ENCODE data around the gene TEDC2.

Gene TEDC2

DNA sequence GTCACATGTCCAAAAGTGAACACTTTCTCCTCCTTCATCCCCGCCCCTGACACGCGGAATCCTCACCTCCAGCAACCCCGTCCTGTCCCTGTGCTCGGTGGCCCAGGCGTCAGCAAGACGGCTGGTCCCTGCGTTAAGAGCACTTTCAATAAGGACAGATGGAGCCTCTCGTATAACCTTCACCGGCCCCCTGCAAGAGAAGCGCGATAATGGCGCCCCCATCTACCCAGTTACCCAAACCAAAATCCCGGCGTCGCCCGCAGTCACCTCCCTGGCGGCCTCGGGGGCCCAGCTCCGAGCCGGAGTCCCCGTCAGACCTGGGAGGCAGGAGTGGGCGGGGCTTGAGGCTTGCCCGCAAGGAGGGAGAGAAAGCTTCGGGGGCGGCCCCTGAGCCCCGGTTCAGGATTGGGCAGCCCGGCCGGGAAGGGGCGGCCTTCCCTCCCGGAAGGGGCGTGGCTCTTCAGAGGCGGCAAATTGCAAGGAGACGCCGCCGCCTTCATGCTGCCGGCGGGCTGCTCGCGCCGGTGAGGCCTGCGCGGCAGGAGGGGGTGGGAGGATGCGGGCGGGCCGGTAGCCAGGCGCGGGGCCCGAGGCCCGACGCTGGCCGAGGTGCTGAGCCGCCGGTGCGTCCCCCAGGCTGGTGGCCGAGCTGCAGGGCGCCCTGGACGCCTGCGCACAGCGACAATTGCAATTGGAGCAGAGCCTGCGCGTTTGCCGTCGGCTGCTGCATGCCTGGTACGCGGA lies at the start of gene TEDC2:
TSS of gene TEDC2 (plus strand) at position 463 of the 744 bp plus-strand sequence. CDS start at position 499, 36 bp downstream.
- H3K27ac Mint-ChIP-seq, result peak within 1 kb of the TSS; percentile 63 to 91
- H3K9me3 Mint-ChIP-seq, result no peaks in the 10 kb centered on the region
- ATAC-seq, result peak; percentile 96
- H3K4me1 Mint-ChIP-seq, result peaks cover 30% of the 10 kb centered on the region
- no peaks in the 10 kb centered on the region for H3K27me3 Mint-ChIP-seq
- peak; percentile 97 for DNase-seq
- peak within 1 kb of the TSS; percentile 83 to 86 for H3K4me3 Mint-ChIP-seq

DNA sequence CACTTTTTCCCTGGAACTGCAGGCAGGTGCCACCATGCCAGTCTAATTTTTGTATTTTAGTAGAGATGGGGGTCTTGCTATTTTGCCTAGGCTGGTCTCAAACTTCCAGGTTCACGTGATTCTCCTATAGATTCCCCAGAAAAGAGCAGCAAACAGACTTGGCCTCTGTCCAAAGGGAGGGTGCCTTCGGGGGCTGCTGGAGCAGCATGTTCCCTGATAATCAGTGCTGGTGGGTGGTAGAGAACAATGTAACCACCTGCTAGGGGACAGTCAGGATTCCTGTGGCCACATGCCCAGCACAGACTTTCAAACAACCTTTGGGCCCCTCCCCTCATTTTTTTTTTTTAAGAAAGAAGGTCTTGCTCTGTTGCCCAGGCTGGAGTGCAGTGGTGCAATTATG lies 44.8 kb upstream of the TEDC2 start:
- Mint-ChIP-seq H3K4me1 (no peaks in the 10 kb centered on the region), H3K4me3 (no peak overlapping the region), H3K9me3 (no peaks in the 10 kb centered on the region), H3K27me3 (peaks cover 19% of the 10 kb centered on the region), H3K27ac (no peak overlapping the region)
- no peak for ATAC-seq
- no peak for DNase-seq

GRCh38 chr16:2420035-2420434 lies 39.9 kb upstream of the TEDC2 start:
- no peak for DNase-seq
- Mint-ChIP-seq H3K4me3 (no peak overlapping the region), H3K27me3 (peaks cover 1% of the 10 kb centered on the region), H3K9me3 (no peaks in the 10 kb centered on the region), H3K27ac (no peak overlapping the region), H3K4me1 (peaks cover 5% of the 10 kb centered on the region)
- no peak for ATAC-seq

DNA sequence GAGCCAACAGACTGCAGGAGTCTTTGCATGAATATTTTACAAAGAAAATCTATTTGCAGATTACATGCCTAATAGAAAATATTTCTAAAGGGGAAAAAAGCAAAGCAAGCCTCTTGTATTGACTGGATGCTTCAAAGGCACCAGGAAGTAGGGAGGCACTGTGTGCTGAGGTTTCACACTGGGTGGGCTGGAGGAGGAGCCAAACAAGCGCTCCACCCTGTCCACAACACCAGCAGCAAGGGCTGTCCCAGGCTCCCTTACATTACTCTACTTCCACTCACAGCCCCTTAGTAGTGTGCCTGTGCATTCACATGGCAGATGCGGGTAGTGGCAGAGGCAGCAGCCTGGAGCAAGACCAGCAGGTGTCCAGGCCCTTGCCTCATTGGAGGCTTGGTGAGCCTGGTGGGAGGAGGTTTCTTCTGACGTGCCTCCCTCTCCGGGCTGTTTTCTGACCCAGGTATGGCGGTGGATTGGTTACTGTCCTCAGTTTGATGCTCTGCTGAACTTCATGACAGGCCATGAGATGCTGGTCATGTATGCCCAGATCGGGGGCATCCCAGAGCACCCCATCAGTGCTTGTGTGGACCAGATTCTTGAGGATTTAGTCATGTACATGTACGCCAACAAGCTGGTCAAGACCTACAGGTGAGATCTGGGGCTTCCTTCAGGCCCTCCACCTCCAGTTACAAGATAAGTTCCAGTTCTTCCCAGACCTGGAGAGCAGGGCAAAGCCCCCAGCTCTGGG lies 37.6 kb upstream of the TEDC2 start:
- H3K27me3 Mint-ChIP-seq, result peaks cover 2% of the 10 kb centered on the region
- H3K9me3 Mint-ChIP-seq, result no peaks in the 10 kb centered on the region
- peaks cover 8% of the 10 kb centered on the region for H3K4me1 Mint-ChIP-seq
- H3K27ac Mint-ChIP-seq, result no peak overlapping the region
- H3K4me3 Mint-ChIP-seq, result no peak overlapping the region
- DNase-seq (no peak), ATAC-seq (no peak)

- H3K27ac Mint-ChIP-seq, result no peak overlapping the region
- ATAC-seq, result no peak
- peaks cover 22% of the 10 kb centered on the region for H3K4me1 Mint-ChIP-seq
- H3K9me3 Mint-ChIP-seq, result no peaks in the 10 kb centered on the region
- H3K27me3 Mint-ChIP-seq, result peaks cover 7% of the 10 kb centered on the region
- no peak overlapping the region for H3K4me3 Mint-ChIP-seq
- DNase-seq, result no peak
Observed at GRCh38 chr16:2424061-2425007, 35.6 kb upstream of the TEDC2 start.

GRCh38 chr16:2425008-2425518 lies 34.8 kb upstream of the TEDC2 start:
- H3K27me3 Mint-ChIP-seq, result peaks cover 7% of the 10 kb centered on the region
- no peak for ATAC-seq
- no peaks in the 10 kb centered on the region for H3K9me3 Mint-ChIP-seq
- H3K4me1 Mint-ChIP-seq, result peaks cover 26% of the 10 kb centered on the region
- no peak overlapping the region for H3K4me3 Mint-ChIP-seq
- H3K27ac Mint-ChIP-seq, result no peak overlapping the region
- no peak for DNase-seq

DNA sequence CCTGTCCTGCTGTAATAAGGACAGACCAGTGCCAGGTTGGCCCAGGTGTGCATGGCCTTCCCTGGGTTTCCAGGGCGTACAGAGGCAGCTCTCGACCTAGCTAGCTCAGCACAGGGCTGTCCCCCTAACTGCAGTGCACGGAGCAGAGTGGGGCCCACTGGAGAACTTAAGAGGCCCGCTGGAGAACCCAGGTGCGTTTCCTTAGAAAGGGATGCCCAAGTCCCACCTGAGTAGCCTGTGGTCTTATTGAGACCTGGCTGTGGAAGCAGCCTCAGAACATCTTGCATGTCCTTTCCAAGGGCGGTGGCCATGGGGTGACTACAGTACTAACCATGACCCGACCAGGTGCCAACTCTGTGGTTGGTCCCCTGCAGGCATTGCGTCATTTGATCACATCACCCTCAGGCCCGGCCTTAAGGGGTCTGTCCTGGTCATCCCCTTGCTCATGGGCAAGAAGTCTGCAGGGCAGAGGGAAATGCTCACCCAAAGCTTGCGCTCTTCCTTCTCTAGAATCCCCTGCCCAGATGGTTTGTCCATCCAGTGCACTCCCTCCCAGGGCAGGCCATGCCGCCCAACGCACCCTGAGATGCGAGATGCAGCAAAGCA lies 34.0 kb upstream of the TEDC2 start:
- Mint-ChIP-seq H3K4me3 (no peak overlapping the region), H3K4me1 (peaks cover 35% of the 10 kb centered on the region), H3K9me3 (no peaks in the 10 kb centered on the region), H3K27ac (no peak overlapping the region), H3K27me3 (peaks cover 7% of the 10 kb centered on the region)
- ATAC-seq (no peak), DNase-seq (no peak)

DNA sequence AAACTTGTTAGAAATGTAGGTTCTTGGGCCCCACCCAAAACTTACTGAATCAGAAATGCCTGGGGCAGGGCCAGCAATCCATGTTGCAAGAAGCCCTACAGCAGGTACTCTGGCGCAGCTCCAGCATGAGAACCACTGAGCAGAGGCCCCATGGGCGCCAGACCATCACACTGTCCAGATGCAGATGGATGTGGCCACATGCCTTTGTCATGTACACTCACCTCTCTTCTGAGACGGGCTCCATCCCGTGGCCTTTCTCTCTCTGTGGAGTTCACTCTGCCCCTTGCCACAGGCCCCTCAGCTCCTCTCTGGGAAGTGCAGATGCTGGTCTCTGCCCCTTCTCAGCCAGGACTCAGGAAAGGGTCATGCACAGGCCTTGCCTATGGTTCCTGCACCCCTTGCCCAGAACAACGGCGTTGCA lies 33.0 kb upstream of the TEDC2 start:
- peaks cover 7% of the 10 kb centered on the region for H3K27me3 Mint-ChIP-seq
- H3K4me1 Mint-ChIP-seq, result peaks cover 37% of the 10 kb centered on the region
- ATAC-seq (no peak), DNase-seq (no peak)
- no peaks in the 10 kb centered on the region for H3K9me3 Mint-ChIP-seq
- peak overlapping the region in 1 of 2 donors; percentile 97 for H3K4me3 Mint-ChIP-seq
- H3K27ac Mint-ChIP-seq, result no peak overlapping the region

- H3K4me1 Mint-ChIP-seq, result peaks cover 37% of the 10 kb centered on the region
- no peak for ATAC-seq
- no peak overlapping the region for H3K27ac Mint-ChIP-seq
- H3K4me3 Mint-ChIP-seq, result peak overlapping the region; percentile 56 to 97
- no peaks in the 10 kb centered on the region for H3K9me3 Mint-ChIP-seq
- H3K27me3 Mint-ChIP-seq, result peaks cover 7% of the 10 kb centered on the region
- no peak for DNase-seq
Observed at GRCh38 chr16:2427526-2427925, 32.4 kb upstream of the TEDC2 start.

- ATAC-seq (peak; percentile 8), DNase-seq (peak in 1 of 2 donors; percentile 30)
- Mint-ChIP-seq H3K27ac (peak overlapping the region; percentile 59 to 94), H3K27me3 (peaks cover 7% of the 10 kb centered on the region), H3K4me1 (peaks cover 33% of the 10 kb centered on the region), H3K4me3 (peak overlapping the region; percentile 79 to 97), H3K9me3 (no peaks in the 10 kb centered on the region)
Observed at GRCh38 chr16:2428051-2428783, 31.7 kb upstream of the TEDC2 start.

DNA sequence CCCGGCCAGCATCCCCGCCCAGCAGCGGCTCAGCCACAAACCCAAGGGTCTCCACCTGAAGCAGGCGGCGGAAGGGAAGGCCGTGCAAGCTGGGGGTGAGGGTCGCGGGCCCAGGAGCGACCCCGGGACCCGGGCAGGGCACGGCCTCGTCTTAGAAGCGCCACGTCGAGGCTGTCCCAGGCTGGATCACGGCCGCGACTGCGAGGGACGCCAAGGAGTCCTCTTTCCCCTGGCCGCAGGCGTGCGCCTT lies 31.2 kb upstream of the TEDC2 start:
- DNase-seq (no peak), ATAC-seq (peak; percentile 60)
- Mint-ChIP-seq H3K9me3 (no peaks in the 10 kb centered on the region), H3K27ac (peak overlapping the region; percentile 59 to 94), H3K4me1 (peaks cover 32% of the 10 kb centered on the region), H3K27me3 (peaks cover 7% of the 10 kb centered on the region), H3K4me3 (peak overlapping the region; percentile 79 to 97)

DNA sequence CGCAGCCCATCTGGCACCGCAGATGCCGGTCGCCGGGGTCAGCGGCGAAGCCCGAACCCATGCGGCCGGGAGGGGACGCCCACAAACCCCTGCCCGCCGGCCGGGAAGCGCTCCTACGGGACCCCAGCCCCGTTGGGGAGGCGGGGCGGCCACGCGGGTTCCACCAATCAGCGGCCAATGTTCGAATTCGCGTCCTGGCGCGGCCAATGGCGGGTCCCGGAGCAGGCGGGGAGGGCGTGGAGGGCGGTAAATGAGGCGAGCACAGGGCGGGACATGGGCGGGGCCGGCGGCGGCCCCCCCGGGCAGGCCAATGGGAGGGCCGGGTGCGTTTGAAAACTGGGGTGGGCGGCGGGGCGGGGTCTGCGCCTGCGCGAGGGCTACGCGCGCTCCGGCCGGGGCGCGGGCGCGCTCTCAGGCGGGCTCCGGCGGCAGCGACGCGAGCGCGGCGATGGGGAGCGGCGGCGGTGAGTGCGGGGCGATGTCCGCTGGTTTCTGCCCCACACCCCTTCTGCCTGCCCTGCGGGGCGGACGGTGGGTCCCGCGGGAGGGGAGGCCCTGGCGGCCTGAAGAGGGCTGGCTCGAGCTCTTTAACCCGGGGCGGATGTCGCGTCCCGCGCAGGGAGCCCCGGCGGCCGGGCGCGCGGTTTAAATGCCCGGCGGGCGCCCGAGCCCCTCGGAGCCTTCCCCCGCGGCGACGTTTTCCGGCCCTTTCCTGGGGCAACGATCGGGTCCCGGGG lies 30.7 kb upstream of the TEDC2 start, which contains the start of gene CCNF:
TSS of gene CCNF (plus strand) at position 414 of the 737 bp plus-strand sequence. CDS start at position 449, 35 bp downstream.
- Mint-ChIP-seq H3K9me3 (no peaks in the 10 kb centered on the region), H3K4me3 (peak within 1 kb of the TSS; percentile 97 to 98), H3K27me3 (peaks cover 7% of the 10 kb centered on the region), H3K27ac (peak within 1 kb of the TSS; percentile 79 to 94), H3K4me1 (peaks cover 32% of the 10 kb centered on the region)
- ATAC-seq, result peak; percentile 96
- peak; percentile 92 to 94 for DNase-seq

GRCh38 chr16:2429771-2430663 lies 29.9 kb upstream of the TEDC2 start:
- ATAC-seq (no peak), DNase-seq (no peak)
- Mint-ChIP-seq H3K27me3 (peaks cover 7% of the 10 kb centered on the region), H3K4me1 (peaks cover 32% of the 10 kb centered on the region), H3K9me3 (no peaks in the 10 kb centered on the region), H3K4me3 (peak overlapping the region; percentile 97 to 98), H3K27ac (peak overlapping the region; percentile 79)
